HG03342 (cell line): ENCODE results near the gene HPSE2.
"Not testable (repeated sequence)": the region's sequence is repeated elsewhere in the genome, so short reads cannot be mapped to it uniquely, and the experiment has no call there.

ENCODE experiments used
- ATAC-seq: cut with Tn5 transposase; IDR thresholded peaks from one replicate; pipeline ENCODE4 v1.9.1; 2021; ENCODE audit warnings: mild to moderate bottlenecking, moderate library complexity; ENCODE audit not compliant: unreplicated experiment

Gene HPSE2

DNA sequence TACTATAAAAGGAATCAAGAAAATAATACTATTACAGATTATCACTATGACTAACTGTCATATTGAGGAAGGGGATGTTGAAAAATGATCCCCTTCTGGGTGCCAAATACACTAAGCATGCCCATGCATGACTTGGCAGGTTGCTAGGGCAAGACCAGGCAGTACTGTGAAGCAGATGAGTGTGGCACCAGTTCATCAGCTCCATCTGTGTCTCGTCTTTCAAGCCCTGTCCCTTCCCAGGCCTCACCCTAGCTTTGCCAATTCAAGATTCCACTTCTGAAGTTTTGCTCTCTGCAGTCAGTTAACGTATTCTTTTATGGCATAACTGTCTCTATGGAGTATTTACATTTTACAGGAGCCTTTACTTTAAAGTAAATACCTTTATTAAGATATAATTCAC, 653.3 kb downstream of the HPSE2 start:
- ATAC-seq: no peak

- ATAC-seq: no peak
Observed at GRCh38 chr10:98577578-98577977, 658.1 kb downstream of the HPSE2 start.

GRCh38 chr10:98577168-98577567, 658.5 kb downstream of the HPSE2 start:
- no peak for ATAC-seq

GRCh38 chr10:98576096-98576495, 659.6 kb downstream of the HPSE2 start:
- ATAC-seq: no peak

GRCh38 chr10:98572594-98572993, 663.1 kb downstream of the HPSE2 start:
- no peak for ATAC-seq

DNA sequence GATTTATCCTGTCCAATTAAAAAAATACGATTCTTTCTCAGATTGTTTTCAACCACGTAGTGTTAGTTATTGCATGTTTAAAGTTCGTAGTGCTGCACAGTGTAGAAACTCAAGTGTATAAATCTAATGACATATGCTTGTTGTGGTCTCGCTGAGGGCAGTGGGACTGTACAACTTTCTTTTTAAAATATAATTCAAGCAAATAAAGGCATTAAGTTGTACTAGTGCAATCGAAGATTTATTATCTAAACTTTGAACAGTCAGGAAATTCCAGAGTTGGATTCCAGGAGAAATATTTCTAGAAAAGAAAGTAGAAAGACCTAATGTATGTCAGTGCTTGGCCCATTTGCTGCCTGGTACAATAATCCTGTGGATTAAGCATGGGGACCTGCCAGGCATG, 664.8 kb downstream of the HPSE2 start:
- ATAC-seq: no peak

DNA sequence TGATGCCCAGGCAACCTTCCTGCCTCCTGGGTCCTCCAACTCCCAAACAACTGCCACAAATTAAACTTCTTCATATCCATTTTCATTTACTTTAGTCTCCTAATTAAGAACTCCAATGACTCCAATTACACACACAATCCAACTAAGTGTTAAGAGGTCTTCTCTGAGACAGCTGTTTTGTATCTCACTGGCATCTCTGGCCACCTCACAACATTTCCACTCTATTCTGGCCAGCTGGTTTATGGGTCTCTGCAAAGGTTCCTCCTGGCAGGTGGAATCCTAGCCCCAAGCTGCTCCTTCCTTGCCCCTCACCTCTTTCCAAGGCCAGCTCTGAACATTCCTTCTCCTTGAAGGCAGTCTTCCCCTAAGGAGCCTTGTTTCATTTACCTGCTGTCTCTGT, 665.8 kb downstream of the HPSE2 start:
- no peak for ATAC-seq

- ATAC-seq: no peak
Observed at GRCh38 chr10:98568551-98568950, 667.1 kb downstream of the HPSE2 start.

DNA sequence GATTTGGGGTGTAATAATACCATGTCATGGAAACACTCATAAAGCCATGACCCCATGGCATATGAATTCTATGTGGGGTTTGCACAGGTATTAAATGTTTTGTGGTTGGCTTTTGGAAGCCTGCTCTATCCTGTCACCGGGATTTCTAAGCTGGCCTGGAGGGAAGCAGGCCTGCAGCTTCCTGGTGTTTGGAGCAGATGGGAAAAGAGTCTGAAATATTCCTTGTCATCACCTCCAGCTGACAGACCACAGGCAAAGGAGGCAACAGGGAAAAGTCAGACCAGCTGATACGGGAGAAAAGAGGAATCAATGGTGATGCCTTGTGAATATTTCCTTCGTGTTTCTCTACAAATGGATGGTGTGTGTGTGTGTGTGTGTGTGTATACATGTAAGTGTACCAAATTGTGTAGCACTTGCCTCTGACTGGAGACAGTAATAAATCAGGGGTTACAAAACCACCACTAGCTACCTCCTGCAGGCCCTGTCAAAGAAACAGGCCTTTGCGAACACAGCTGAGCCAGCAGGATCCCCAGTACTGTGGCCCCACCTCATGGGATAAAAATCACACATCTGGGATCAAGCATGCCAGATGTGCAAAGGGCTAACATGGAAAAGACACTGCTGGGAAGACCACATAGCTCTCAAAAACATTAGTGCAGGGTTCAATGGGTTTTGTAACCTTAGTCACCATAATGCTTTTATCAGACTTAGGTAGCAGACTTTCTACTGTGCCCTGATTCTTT, 668.1 kb downstream of the HPSE2 start:
- no peak for ATAC-seq

DNA sequence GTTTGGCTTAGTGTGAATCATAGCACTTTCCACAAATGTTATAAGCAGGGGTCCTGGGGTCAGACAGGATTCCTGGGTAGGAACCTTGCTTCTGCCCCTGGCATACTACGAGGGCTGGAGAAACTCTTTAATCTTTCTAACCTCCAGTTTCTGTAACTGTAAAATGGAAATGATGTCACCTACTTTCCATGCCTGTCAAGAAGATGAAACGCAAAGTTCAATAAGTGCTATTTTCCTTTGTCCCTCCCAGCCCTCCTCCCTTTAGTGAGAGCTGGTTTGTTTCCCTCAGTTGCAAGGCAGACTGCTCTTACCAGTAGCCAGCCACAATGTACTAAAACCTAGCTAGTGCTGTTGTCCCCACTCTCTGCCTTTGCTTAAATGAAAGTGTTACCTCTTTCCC, 671.8 kb downstream of the HPSE2 start:
- ATAC-seq: no peak

- no peak for ATAC-seq
Observed at GRCh38 chr10:98560565-98560964, 675.1 kb downstream of the HPSE2 start.

DNA sequence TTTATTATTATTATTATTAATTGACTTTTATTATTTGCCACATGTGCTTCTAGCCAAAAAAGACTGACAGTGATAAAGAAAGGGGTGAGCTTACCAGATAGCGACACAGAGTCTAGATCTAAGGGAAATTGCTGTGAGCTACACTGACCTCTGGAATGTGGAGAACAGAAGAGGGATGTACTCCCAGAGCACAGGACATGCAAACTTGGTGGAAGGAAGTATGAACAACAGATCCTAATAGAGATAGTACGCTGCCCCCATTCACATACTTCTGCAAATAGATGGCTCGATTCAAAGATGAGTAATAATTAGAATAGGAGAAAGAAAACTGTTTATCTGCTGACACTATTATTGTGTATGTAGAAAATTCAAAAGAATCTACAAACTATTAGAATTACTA, 679.6 kb downstream of the HPSE2 start:
- ATAC-seq: no peak

DNA sequence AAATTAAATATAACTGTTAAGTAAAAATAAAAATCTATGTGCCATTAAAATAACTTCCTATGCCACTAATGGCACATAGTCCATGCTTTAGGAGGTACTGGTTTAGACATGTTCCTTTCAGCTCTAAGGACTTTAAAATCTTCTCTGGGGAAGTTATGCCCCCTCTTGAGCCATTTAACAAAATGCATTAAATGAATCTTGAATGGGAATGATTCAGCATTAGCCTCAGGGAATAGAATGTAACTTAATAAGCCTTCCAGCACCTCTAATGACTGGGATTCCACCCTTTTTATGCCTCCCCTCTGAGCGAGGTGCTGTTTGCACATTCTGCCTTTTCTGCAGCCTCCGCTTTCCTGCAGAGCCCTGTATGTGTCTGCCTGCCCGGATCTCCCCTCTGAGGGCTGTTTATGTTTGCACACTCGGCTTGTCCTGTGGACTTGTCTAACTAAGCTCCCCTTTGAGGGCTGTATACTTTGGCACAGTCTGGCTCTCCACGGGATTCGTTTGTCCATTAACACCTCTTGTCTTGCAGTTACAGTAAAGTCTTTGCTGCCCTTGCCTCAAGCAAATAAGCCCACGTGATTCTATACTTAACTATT, 680.5 kb downstream of the HPSE2 start:
- ATAC-seq: no peak

DNA sequence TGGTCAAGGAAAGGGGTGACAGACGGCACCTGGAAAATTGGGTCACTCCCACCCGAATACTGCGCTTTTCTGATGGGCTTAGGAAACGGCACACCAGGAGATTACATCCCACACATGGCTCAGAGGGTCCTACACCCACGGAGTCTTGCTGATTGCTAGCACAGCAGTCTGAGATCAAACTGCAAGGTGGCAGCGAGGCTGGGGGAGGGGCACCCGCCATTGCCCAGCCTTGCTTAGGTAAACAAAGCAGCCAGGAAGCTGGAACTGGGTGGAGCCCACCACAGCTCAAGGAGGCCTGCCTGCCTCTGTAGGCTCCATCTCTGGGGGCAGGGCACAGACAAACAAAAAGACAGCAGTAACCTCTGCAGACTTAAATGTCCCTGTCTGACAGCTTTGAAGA, 694.1 kb downstream of the HPSE2 start:
- ATAC-seq: not testable (repeated sequence)

GRCh38 chr10:98539578-98539977, 696.1 kb downstream of the HPSE2 start:
- no peak for ATAC-seq

DNA sequence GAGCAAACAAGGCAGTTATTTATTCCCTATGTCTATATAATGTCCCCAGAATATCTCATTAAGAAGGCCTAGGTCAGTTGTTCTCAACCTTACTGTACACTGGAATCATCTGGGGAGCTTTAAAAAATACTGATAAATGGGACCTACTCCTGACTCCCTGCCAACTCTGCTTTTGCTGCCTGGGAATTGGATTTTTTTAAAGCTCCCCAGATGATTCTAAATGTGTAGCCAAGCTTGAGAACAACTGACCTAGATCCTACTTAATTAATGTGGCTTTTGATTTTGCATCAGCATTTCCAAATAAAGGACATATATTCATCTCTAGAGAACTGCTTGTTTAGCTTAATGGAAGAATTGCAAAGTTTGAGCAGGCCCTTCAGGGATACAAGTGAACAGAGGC, 697.2 kb downstream of the HPSE2 start:
- no peak for ATAC-seq

- no peak for ATAC-seq
Observed at GRCh38 chr10:98536551-98536950, 699.1 kb downstream of the HPSE2 start.

DNA sequence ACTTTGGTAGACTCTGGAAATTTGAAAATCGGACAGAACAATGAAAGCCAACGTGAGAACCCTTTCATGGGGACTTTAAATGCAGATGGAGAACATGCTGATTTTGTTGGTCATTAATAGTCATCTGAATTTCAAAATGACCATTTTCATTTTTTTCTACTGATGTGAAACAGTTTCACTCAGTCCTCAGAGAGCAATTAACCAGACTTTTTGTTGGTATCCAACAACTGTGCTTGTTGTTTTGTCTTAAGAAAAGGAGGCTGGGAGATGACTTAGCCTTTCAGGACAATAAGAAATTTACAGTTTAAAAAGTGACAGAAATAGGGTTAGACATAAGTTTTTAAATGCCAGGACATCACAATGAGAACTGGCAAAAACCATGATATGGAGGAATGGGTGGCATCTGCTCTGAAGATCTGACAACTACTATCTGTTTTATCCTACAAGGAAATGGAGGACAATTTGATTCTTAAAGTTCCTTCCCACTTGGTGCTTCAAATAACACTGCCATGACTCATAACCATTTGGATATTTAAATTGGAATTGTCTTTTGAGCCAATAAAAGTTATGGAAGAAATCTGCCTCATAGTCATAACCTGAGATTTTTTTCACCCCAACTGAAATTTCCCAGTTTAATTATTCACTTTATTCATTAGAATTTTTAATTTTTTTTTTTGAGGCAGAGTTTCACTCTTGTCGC, 701.8 kb downstream of the HPSE2 start:
- ATAC-seq: no peak

- no peak for ATAC-seq
Observed at GRCh38 chr10:98533241-98533640, 702.4 kb downstream of the HPSE2 start.

DNA sequence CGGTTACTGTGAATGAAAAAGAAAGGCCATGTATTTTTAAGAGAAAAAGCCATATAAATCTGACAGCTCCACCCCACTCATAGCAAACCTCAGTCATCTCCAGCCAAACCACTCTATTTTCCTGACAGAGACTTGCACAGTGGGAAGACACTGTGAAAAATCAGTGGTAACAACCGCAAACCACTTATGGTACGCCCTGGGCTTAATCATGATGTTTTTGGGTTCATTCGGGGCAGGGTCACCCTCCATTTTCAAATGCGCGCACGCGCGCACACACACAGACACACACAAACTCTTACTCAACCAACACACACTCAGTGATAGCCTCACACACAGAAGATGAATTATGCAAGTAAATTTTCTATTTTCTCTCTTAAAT, 706.9 kb downstream of the HPSE2 start:
- no peak for ATAC-seq

- ATAC-seq: no peak
Observed at GRCh38 chr10:98528166-98528804, 707.4 kb downstream of the HPSE2 start.

- no peak for ATAC-seq
Observed at GRCh38 chr10:98525969-98526368, 709.7 kb downstream of the HPSE2 start.
